Mesothelial cell of epicardium (in vitro differentiated cells): ENCODE data around the gene DPM1. TPM values are rescaled to one million over a fixed set of nuclear protein-coding genes. Genes with fewer than 3 reads are reported as not detected.

ENCODE experiments used
- DNase-seq, 2 experiments: peaks; one replicate each; pipeline ENCODE4 v3.0.0; 2021; ENCODE audit warnings: low spot score in 2 of 2; ENCODE audit not compliant: unreplicated experiment in 2 of 2
- H3K27ac Mint-ChIP-seq: 2 replicates; pipeline ENCODE4 v1.8.0; 2021; ENCODE audit warnings: mixed read lengths
- H3K27me3 Mint-ChIP-seq: 2 replicates; pipeline ENCODE4 v1.8.0; 2021; ENCODE audit warnings: low read depth, mixed read lengths
- H3K36me3 Mint-ChIP-seq: 2 replicates; pipeline ENCODE4 v1.8.0; 2021; ENCODE audit warnings: mixed read lengths
- H3K4me1 Mint-ChIP-seq: 2 replicates; pipeline ENCODE4 v1.8.0; 2021; ENCODE audit warnings: mixed read lengths
- H3K4me3 Mint-ChIP-seq: 2 replicates; pipeline ENCODE4 v1.8.0; 2021; ENCODE audit warnings: mild to moderate bottlenecking, moderate library complexity, mixed read lengths
- H3K9me3 Mint-ChIP-seq: 2 replicates; pipeline ENCODE4 v1.8.0; 2021; ENCODE audit warnings: mixed read lengths
- CTCF ChIP-seq: fragments of 200-600 bp; sonication (generic); IDR thresholded peaks from one replicate; pipeline ENCODE4 v1.5.0; 2021; ENCODE audit warnings: antibody characterized with exemption; ENCODE audit not compliant: unreplicated experiment
- total RNA-seq: library from RNA; stranded (reverse); gene quantifications from 3 replicates; pipeline ENCODE4 v1.2.1, GENCODE V29; 2021

The DPM1 gene
- total RNA-seq, 1 donor from 2014 or later: 34.5 TPM

GRCh38 chr20:50977066-50978021 is 19.0 kb upstream of the DPM1 start:
- H3K9me3 Mint-ChIP-seq: peaks cover 8% of the 10 kb centered on the region
- no peak for TF ChIP-seq CTCF
- H3K36me3 Mint-ChIP-seq: no peaks in the 10 kb centered on the region
- no peak for DNase-seq
- H3K4me3 Mint-ChIP-seq: no peak overlapping the region
- H3K27me3 Mint-ChIP-seq: peaks cover 18% of the 10 kb centered on the region
- peaks cover 5% of the 10 kb centered on the region for H3K4me1 Mint-ChIP-seq
- H3K27ac Mint-ChIP-seq: no peak overlapping the region

DNA sequence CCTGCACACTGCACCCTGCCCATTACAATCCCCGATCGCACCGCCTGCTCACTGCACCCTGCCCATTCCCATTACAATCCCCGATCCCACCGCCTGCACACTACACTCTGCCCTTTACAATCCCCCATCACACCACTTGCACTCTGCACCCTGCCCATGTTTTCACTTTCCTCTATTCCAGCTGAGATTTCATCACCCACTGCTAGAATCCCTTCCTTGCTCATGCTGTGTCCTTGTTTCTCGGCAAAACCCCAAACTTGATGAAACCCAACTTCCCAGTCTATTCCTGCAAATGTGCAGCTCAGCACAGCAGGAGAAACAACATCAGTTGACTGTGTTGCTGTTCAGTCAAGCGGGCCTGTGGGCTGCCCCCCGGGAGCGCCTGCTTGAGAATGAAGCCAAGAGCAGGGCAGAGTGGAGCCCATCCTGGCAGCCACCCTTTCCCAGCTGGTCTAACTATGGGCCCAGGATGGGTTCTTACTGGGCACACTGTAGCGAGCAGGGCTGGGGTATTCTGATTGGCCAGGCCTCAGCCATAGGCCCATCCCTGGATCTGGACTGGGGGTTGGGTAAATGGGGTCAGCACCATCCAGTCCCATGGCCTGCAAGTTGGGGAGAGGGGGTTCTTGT is 17.5 kb upstream of the DPM1 start:
- no peaks in the 10 kb centered on the region for H3K36me3 Mint-ChIP-seq
- H3K4me3 Mint-ChIP-seq: no peak overlapping the region
- DNase-seq: no peak
- peaks cover 20% of the 10 kb centered on the region for H3K27me3 Mint-ChIP-seq
- no peak for TF ChIP-seq CTCF
- H3K27ac Mint-ChIP-seq: no peak overlapping the region
- H3K4me1 Mint-ChIP-seq: no peaks in the 10 kb centered on the region
- H3K9me3 Mint-ChIP-seq: peaks cover 8% of the 10 kb centered on the region

GRCh38 chr20:50969912-50970311 is 11.6 kb upstream of the DPM1 start:
- peaks cover 42% of the 10 kb centered on the region for H3K27me3 Mint-ChIP-seq
- no peaks in the 10 kb centered on the region for H3K4me1 Mint-ChIP-seq
- no peak overlapping the region for H3K27ac Mint-ChIP-seq
- H3K4me3 Mint-ChIP-seq: no peak overlapping the region
- no peaks in the 10 kb centered on the region for H3K36me3 Mint-ChIP-seq
- no peak for DNase-seq
- H3K9me3 Mint-ChIP-seq: peaks cover 3% of the 10 kb centered on the region
- TF ChIP-seq CTCF: no peak

- Mint-ChIP-seq H3K27me3 (peaks cover 44% of the 10 kb centered on the region), H3K4me3 (no peak overlapping the region), H3K9me3 (no peaks in the 10 kb centered on the region), H3K36me3 (no peaks in the 10 kb centered on the region), H3K4me1 (no peaks in the 10 kb centered on the region), H3K27ac (no peak overlapping the region)
- TF ChIP-seq CTCF: no peak
- DNase-seq: no peak
These were observed 11.1 kb upstream of the DPM1 start for GRCh38 chr20:50969435-50969834.

GRCh38 chr20:50968289-50968688 is 10.0 kb upstream of the DPM1 start:
- H3K9me3 Mint-ChIP-seq: no peaks in the 10 kb centered on the region
- H3K36me3 Mint-ChIP-seq: no peaks in the 10 kb centered on the region
- TF ChIP-seq CTCF: no peak
- no peak overlapping the region for H3K27ac Mint-ChIP-seq
- DNase-seq: peak in 1 of 2 experiments; percentile 2
- H3K4me1 Mint-ChIP-seq: no peaks in the 10 kb centered on the region
- no peak overlapping the region for H3K4me3 Mint-ChIP-seq
- peaks cover 44% of the 10 kb centered on the region for H3K27me3 Mint-ChIP-seq
